GM21717 (cell line): ENCODE results near the gene VPS35L.

Experiments
- ATAC-seq: cut with Tn5 transposase; IDR thresholded peaks from one replicate; pipeline ENCODE4 v1.9.1; 2021; ENCODE audit warnings: mild to moderate bottlenecking, moderate library complexity; ENCODE audit not compliant: unreplicated experiment

Gene VPS35L

GRCh38 chr16:19690196-19690595 lies 134.7 kb downstream of the VPS35L start:
- ATAC-seq = no peak

GRCh38 chr16:19691161-19691711 lies 135.7 kb downstream of the VPS35L start:
- no peak for ATAC-seq

- no peak for ATAC-seq
Measured at GRCh38 chr16:19694989-19695388, 139.5 kb downstream of the VPS35L start.

- ATAC-seq = no peak
Measured at GRCh38 chr16:19696328-19696727, 140.8 kb downstream of the VPS35L start.

GRCh38 chr16:19696961-19697360 lies 141.5 kb downstream of the VPS35L start:
- no peak for ATAC-seq

GRCh38 chr16:19697756-19698318 lies 142.3 kb downstream of the VPS35L start:
- no peak for ATAC-seq

- ATAC-seq = no peak
Measured at GRCh38 chr16:19698480-19699465, 143.3 kb downstream of the VPS35L start.

GRCh38 chr16:19699472-19699871 lies 144.0 kb downstream of the VPS35L start:
- ATAC-seq = no peak

GRCh38 chr16:19700319-19700781 lies 144.8 kb downstream of the VPS35L start:
- no peak for ATAC-seq

GRCh38 chr16:19701091-19701490 lies 145.6 kb downstream of the VPS35L start:
- ATAC-seq = no peak

- ATAC-seq = no peak
Measured at GRCh38 chr16:19703172-19703889, 147.8 kb downstream of the VPS35L start.

- no peak for ATAC-seq
Measured at GRCh38 chr16:19704321-19705145, 149.0 kb downstream of the VPS35L start.

- ATAC-seq = no peak
Measured at GRCh38 chr16:19705146-19705501, 149.6 kb downstream of the VPS35L start.

GRCh38 chr16:19705843-19706242 lies 150.3 kb downstream of the VPS35L start:
- ATAC-seq = no peak

- no peak for ATAC-seq
Measured at GRCh38 chr16:19706846-19707245, 151.3 kb downstream of the VPS35L start.

- ATAC-seq = no peak
Measured at GRCh38 chr16:19707569-19708295, 152.2 kb downstream of the VPS35L start.

GRCh38 chr16:19708296-19709205 lies 153.0 kb downstream of the VPS35L start:
- ATAC-seq = no peak

GRCh38 chr16:19709381-19710136 lies 154.1 kb downstream of the VPS35L start:
- ATAC-seq = no peak
